Esophagus (tissue), 2 donors: ENCODE data around the gene CA14. TPM values are rescaled to one million over a fixed set of nuclear protein-coding genes. Genes with fewer than 3 reads are reported as not detected.

Experiments used
- H3K27ac ChIP-seq, 2 donors: one replicate each; pipeline ENCODE4 v1.5.1; 2013; ENCODE audit warnings: low read depth in 2 of 2, mild to moderate bottlenecking in 2 of 2, inconsistent platforms in 1 of 2, low read length in 1 of 2, moderate library complexity in 1 of 2
- H3K27me3 ChIP-seq, 2 donors: one replicate each; pipeline ENCODE4 v1.6.1; 2013; ENCODE audit warnings: low read length in 2 of 2, control low read depth in 1 of 2, mild to moderate bottlenecking in 1 of 2; ENCODE audit not compliant: insufficient read depth in 2 of 2, control insufficient read depth in 1 of 2
- H3K36me3 ChIP-seq, 2 donors: one replicate each; pipeline ENCODE4 v1.6.1; 2013; ENCODE audit warnings: low read length in 1 of 2; ENCODE audit not compliant: control insufficient read depth in 2 of 2, insufficient read depth in 2 of 2
- H3K4me1 ChIP-seq, 2 donors: one replicate each; pipeline ENCODE4 v1.6.1; 2013; ENCODE audit warnings: low read length in 1 of 2; ENCODE audit not compliant: control insufficient read depth in 2 of 2, insufficient read depth in 2 of 2
- H3K4me3 ChIP-seq, 2 donors: one replicate each; pipeline ENCODE4 v1.5.1; 2013; ENCODE audit warnings: low read length in 2 of 2, mild to moderate bottlenecking in 2 of 2, low read depth in 1 of 2, moderate library complexity in 1 of 2
- H3K9me3 ChIP-seq, 2 donors: one replicate each; pipeline ENCODE4 v1.6.1; 2013; ENCODE audit warnings: mild to moderate bottlenecking in 2 of 2, low read depth in 1 of 2, low read length in 1 of 2, moderate library complexity in 1 of 2; ENCODE audit not compliant: control insufficient read depth in 2 of 2, insufficient read depth in 1 of 2
- WGBS, 2 donors: extraction: QIAGEN DNeasy Blood & Tissue Kit; methylation state at CpG; one replicate each; pipeline ENCODE4 v1.1.7; 2013; 5-methylcytosine and 5-hydroxymethylcytosine counted together
- polyA plus RNA-seq, 2 donors: library from polyadenylated mRNA; stranded (reverse); fragments of 200-250 nt; gene quantifications; one replicate each; pipeline ENCODE4 v1.2.3, GENCODE V29; 2013
- donor health status: healthy with polysubstance abuse.
- donor health status: Bipolar disorder and iron deficiency.

CA14 gene
- polyA plus RNA-seq, 2 donors = 0.06 to 0.22 TPM

- H3K36me3 ChIP-seq = no peaks in the 10 kb centered on the region
- no peaks in the 10 kb centered on the region for H3K27me3 ChIP-seq
- no peak overlapping the region for H3K4me3 ChIP-seq
- no peaks in the 10 kb centered on the region for H3K9me3 ChIP-seq
- H3K27ac ChIP-seq = no peak overlapping the region
- WGBS, 2 donors = 37 to 39% methylated on average over 4 of the region's 4 CpGs
- H3K4me1 ChIP-seq = peaks cover 2 to 3% of the 10 kb centered on the region in 2 donors
Measured at GRCh38 chr1:150259217-150259616, 1.6 kb downstream of the CA14 start.

- peak overlapping the region in 1 of 2 donors; percentile 50 for H3K27ac ChIP-seq
- peaks cover 0 to 4% of the 10 kb centered on the region in 2 donors for H3K36me3 ChIP-seq
- H3K27me3 ChIP-seq = no peaks in the 10 kb centered on the region
- peaks cover 2 to 3% of the 10 kb centered on the region in 2 donors for H3K4me1 ChIP-seq
- H3K9me3 ChIP-seq = no peaks in the 10 kb centered on the region
- WGBS, 2 donors = 22 to 24% methylated on average over 11 of the region's 11 CpGs
- H3K4me3 ChIP-seq = peak overlapping the region; percentile 1 to 18
Measured at GRCh38 chr1:150259758-150260669, 2.4 kb downstream of the CA14 start.

- H3K36me3 ChIP-seq = peaks cover 10 to 13% of the 10 kb centered on the region in 2 donors
- peaks cover 0 to 3% of the 10 kb centered on the region in 2 donors for H3K4me1 ChIP-seq
- no peaks in the 10 kb centered on the region for H3K9me3 ChIP-seq
- no peak overlapping the region for H3K27ac ChIP-seq
- 88 to 90% methylated on average over 6 of the region's 6 CpGs for WGBS, 2 donors
- H3K4me3 ChIP-seq = no peak overlapping the region
- no peaks in the 10 kb centered on the region for H3K27me3 ChIP-seq
Measured at GRCh38 chr1:150261367-150261766, 3.8 kb downstream of the CA14 start.

- peaks cover 3% of the 10 kb centered on the region in 2 donors for H3K4me1 ChIP-seq
- H3K27ac ChIP-seq = peak overlapping the region in 1 of 2 donors; percentile 59
- H3K4me3 ChIP-seq = no peak overlapping the region
- no peaks in the 10 kb centered on the region for H3K9me3 ChIP-seq
- H3K36me3 ChIP-seq = peaks cover 11 to 17% of the 10 kb centered on the region in 2 donors
- no peaks in the 10 kb centered on the region for H3K27me3 ChIP-seq
- WGBS, 2 donors = 77% methylated on average over 6 of the region's 6 CpGs
Measured at GRCh38 chr1:150262388-150263320, 5.1 kb downstream of the CA14 start.

- Histone ChIP-seq H3K27ac (no peak overlapping the region), H3K4me3 (no peak overlapping the region), H3K27me3 (no peaks in the 10 kb centered on the region), H3K9me3 (no peaks in the 10 kb centered on the region), H3K4me1 (peaks cover 3 to 7% of the 10 kb centered on the region in 2 donors), H3K36me3 (peaks cover 11 to 17% of the 10 kb centered on the region in 2 donors)
- WGBS, 2 donors = 82 to 88% methylated on average over 6 of the region's 6 CpGs
Measured at GRCh38 chr1:150263549-150263948, 6.0 kb downstream of the CA14 start.

GRCh38 chr1:150267896-150268295 is 10.3 kb downstream of the CA14 start:
- H3K4me3 ChIP-seq = peak overlapping the region; percentile 79 to 97

GRCh38 chr1:150268340-150268704 is 10.7 kb downstream of the CA14 start:
- peak overlapping the region; percentile 85 to 92 for H3K27ac ChIP-seq
- H3K27me3 ChIP-seq = no peaks in the 10 kb centered on the region
- H3K4me3 ChIP-seq = peak overlapping the region; percentile 79 to 97
- 0 to 1% methylated on average over 21 of the region's 21 CpGs for WGBS, 2 donors
- peaks cover 11 to 17% of the 10 kb centered on the region in 2 donors for H3K36me3 ChIP-seq
- no peaks in the 10 kb centered on the region for H3K9me3 ChIP-seq
- H3K4me1 ChIP-seq = peaks cover 0 to 7% of the 10 kb centered on the region in 2 donors

More at GRCh38 chr1:150267896-150268295, 10.3 kb downstream of the CA14 start:
- no peaks in the 10 kb centered on the region for H3K9me3 ChIP-seq
- H3K27ac ChIP-seq = peak overlapping the region in 1 of 2 donors; percentile 92
- 26 to 30% methylated on average over 6 of the region's 6 CpGs for WGBS, 2 donors
- H3K36me3 ChIP-seq = peaks cover 11 to 17% of the 10 kb centered on the region in 2 donors
- H3K27me3 ChIP-seq = no peaks in the 10 kb centered on the region
- H3K4me1 ChIP-seq = peaks cover 0 to 7% of the 10 kb centered on the region in 2 donors

- Histone ChIP-seq H3K9me3 (no peaks in the 10 kb centered on the region), H3K4me1 (peaks cover 0 to 7% of the 10 kb centered on the region in 2 donors), H3K27ac (peak within 1 kb of the TSS; percentile 85 to 92), H3K4me3 (peak within 1 kb of the TSS; percentile 79 to 97), H3K27me3 (no peaks in the 10 kb centered on the region), H3K36me3 (peaks cover 11 to 17% of the 10 kb centered on the region in 2 donors)
- 0 to 1% methylated on average over 48 to 49 of the region's 49 CpGs for WGBS, 2 donors
Measured at GRCh38 chr1:150268705-150269403, 11.3 kb downstream of the CA14 start, which contains the start of gene APH1A. APH1A (minus strand) TSS chr1:150269016; CDS start chr1:150268810, 206 bp downstream.
